IPS-NIHi7 (cell line): Measurements from ENCODE around the gene SLC2A14.
"Not testable (repeated sequence)": the region's sequence is repeated elsewhere in the genome, so short reads cannot be mapped to it uniquely, and the experiment has no call there.

ENCODE experiments used
- DNase-seq: peaks from one replicate; pipeline ENCODE4 v3.0.0; 2012; ENCODE audit warnings: mixed read lengths; ENCODE audit errors: extremely low spot score

The SLC2A14 gene

DNA sequence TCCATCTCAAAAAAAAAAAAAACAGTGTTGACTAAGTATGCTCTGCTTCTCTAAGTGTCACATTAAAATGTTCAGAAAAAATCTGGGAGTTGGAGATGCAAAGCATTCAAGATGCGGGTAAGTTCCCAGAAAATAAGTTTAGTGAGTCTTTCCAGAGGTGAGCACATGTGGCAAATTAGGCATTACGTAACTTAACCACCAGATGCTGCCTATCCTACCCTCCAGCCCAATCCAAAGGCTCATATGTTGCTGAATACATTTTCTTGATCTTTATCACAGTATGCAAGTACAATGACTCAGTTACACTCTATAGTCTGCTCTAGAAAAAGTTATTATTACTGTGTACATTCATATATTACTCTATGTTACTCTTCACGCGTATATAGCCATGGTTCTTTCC is 3.6 kb downstream of the SLC2A14 start:
- DNase-seq, result no peak

DNA sequence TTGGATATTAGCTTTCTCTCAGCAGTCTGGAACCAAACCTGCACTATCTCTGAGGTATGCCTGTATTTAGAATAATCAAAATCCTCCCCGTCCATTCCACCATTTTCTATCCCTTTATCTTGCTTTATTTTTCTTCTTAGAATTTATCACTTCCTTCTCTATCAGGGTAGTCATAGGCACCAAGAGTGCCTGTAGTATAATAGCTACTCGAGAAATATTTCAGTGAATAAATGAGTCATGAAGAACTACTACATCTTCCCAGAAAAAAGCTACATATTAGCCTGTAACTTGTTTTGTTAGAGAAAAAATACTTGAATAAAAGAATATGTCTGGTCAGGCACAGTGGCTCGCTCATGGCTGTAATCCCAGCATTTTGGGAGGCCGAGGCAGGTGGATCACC is 4.3 kb downstream of the SLC2A14 start:
- no peak for DNase-seq

DNA sequence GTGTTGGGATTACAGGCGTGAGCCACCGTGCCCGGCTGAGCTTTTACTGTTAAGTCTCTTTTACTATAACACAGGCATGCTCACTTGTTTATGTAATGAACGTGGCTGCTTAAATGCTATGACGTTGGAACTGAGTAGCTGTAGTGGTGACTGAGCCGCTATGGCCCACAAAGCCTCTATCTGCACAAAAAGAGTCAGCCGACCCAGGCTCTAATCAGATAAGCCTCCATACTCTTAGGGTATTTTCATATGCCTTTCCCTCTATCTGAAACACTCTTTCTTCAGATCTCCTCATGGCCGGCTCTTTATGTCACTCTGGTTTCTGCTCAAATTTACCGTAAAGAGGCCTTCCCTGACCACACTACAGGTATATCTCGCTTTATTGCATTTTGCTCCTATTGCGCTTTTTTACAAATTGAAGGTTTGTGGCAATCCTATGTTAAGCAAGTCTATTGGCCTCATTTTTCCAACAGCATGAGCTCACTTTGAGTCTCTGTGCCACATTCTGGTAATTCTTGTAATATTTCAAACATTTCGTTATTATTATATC is 8.0 kb downstream of the SLC2A14 start:
- DNase-seq, result no peak

DNA sequence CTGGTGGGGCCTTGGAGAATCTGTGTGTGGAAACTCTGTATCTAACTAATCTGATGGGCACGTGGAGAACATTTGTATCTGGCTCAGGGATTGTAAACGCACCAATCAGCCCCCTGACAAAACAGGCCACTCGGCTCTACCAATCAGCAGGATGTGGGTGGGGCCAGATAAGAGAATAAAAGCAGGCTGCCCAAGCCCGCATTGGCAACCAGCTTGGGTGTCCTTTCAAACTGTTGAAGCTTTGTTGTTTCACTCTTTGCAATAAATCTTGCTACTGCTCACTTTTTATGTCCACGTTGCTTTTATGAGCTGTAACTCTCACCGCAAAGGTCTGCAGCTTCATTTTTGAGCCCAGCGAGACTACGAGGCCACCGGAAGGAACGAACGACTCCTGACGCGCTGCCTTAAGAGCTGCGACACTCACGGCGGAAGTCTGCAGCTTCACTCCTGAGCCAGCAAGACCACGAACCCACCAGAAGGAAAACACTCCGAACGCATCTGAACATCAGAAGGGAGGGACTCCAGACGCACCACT is 9.8 kb downstream of the SLC2A14 start:
- not testable (repeated sequence) for DNase-seq

DNA sequence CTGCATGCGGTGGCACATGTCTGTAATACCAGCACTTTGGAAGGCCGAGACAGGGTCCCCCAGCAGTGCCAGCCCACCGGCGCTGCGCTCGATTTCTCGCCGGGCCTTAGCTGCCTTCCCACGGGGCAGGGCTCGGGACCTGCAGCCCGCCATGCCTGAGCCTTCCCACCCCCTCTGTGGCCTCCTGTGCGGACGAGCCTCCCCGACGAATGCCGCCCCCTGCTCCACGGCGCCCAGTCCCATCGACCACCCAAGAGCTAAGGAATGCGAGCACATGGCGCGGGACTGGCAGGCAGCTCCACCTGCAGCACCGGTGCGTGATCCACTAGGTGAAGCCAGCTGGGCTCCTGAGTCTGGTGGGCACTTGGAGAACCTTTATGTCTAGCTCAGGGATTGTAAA is 10.4 kb downstream of the SLC2A14 start:
- not testable (repeated sequence) for DNase-seq

DNA sequence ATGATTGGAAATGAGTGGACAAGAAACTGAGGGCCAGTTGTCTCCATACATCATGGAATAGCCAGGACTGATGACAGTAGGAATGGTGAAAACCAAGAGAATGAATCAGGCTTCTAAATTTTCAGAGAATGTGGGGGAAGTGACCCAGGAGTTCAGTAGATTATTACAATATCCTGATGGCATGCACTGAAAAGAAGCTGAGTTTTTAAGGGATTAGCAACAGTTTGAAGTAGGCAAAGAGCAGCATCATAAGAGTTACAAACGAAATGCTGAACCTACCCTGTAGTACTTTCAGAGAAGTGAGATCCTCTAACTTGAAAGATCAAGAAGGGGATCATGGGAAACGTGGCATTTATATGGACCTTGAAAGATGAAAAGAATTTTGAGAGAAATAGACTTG is 13.2 kb downstream of the SLC2A14 start:
- no peak for DNase-seq

DNA sequence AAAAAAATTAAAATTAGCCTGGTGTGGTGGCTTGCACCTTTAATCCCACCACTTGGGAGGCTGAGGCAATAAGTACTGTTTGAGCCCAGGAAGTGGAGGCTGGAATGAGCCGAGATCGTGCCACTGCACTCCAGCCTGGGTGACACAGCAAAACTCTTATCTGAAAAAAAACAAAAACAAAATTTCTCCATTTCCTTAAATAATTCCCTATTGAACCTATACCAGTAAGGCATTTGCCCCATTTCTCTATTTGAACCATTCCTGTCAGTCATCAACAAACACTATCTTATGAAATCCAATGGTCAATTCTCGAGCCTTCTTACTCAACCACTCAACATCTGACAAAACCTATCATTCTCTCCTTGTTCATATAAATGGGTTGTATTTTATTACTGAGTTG is 14.7 kb downstream of the SLC2A14 start:
- no peak for DNase-seq

DNA sequence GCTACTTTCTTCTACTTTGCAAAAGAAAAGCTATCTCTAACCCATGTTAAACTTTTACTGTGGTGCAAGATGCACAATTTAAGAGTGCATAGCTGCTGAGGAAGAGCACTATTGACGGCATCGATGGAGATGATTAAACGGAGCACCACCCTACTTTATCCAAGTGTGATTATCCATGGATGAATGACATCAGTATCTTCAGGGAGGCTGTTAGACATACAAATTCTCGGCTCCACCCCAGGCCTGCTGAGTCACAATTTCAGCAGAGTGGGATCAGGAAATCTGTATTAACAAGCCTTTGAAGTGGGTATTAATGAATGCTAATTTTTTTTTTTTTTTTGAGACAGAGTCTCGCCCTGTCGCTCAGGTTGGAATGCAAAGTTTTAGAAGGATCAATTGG is 16.2 kb downstream of the SLC2A14 start:
- DNase-seq, result no peak

DNA sequence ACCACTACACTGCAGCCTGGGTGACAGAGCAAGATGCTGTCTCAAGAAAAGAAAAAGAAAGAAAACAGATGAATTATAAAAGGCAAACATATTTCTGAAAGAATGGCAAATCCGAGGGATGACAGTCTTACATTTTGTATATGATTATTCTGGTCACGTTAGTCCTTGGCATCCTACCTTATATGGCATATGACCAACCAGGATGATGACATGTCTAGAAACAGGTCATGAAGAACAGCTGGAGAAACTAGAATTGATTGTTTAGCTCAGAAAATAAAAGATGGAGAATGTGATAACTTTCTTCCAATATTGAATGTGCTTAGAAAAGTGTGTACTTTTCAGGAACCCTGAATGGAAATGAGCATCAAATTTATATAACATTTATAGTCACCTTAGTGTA is 19.2 kb downstream of the SLC2A14 start:
- no peak for DNase-seq

DNA sequence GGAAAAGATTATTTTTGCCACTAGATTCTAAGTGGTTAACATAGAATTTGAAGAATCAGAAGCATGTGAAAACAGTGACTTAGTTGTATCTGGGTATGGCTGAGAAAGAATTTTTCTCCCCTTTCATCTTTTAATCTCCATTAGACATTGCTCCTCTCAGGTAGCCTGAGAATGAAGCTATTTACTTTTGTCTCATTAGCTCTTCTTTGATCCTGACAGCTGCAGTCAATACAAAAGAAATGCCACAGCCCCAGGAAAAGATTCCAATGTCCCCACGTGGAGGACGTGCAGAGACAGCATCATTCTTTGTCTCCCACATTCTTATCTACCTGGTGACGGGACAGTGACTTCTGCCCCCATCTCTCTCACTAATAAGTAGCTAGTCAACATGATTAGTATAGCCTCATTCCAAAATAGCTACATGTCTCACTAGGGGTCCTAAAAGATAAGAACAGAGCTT is 21.1 kb downstream of the SLC2A14 start:
- DNase-seq, result not testable (repeated sequence)

DNA sequence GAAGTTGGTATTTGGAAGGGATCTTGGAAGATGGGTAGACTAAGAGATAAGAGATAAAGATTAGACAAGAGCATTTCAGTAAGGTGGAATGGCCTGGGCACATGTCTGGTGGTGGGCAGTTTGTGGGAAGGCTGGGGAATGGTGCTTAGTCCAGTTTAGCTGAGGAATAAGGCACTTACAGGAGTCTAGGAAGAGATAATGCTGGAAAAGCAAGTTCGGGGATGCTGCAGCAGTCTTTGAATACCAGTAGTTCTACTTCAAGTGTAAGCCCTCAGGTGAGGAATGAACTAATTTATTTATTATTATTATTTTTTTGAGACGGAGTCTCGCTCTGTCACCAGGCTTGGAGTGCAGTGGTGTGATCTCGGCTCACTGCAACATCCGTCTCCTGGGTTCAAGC is 22.6 kb downstream of the SLC2A14 start:
- DNase-seq, result not testable (repeated sequence)

DNA sequence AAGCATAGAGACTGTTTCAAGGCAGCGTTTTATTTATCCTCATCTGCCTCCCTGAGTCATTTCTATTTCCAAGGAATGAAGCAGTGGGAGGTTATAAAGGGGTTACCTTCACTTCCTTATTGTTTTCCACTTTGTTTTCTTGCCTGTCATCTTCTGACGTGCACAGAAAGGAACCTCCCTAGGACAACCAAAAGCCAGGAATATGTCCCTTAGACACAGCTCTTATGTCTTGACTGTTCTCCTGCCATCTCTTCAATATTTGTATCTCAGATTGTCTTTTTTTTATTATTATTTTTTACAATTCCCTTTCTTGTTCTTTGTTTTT is 24.7 kb downstream of the SLC2A14 start:
- DNase-seq, result not testable (repeated sequence)

DNA sequence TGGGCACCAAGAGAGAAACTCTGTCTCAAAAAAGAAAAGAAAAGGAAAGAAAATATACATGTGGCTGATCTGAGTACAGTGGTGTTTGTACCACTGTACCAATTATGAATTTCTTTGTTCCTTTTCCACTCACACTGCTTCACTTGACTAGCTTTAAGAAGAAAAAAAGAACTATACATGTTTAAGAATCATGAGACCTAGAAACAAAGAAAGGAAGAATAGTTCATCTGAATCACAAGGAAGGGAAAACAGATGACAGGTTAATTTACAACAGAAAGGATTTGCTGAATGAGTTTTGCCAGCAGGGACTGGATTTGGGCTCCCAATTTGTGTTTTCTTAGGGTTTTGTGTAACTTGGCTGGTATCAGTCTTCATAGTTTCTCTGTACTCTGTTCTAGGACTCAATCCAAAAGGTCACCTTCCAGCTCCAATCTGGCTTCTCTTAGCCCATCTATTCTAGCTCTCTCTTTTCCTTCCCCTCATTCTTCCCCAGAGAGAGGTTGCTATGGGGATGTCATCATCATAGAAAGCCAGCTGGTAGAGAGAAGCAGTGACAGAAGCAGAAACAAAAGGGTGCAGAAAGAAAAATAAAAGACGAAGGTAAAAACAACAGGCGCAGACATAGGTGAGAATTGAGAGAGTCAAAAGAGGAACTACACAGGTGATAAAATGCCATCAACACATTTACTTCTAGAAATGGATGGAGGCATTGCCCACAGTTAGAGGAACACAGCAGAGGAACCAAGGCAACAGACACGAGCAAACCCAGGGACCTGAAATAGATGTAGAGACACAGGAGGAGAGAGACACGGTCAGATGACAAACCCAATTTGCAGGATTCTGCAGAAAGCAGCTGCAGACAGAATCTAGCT is 25.3 kb downstream of the SLC2A14 start:
- not testable (repeated sequence) for DNase-seq

DNA sequence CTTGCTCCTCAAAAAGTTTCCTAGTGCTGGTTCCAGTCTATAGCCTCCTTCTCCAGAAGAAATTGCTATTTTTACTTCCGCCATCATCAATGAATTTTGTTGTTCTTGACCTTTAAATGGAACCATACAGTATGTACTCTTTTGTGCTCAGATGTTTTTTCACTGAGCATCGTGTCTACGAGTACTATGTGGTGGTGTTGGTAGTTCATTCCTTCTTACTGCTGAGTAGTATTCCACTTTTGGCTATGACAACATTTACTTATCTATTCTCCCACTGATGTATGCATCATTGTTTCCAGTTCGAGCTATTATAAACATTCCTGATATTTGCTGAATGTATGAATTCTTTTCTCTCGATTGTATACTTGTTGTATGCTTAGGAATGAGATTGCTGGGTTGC is 28.6 kb downstream of the SLC2A14 start:
- no peak for DNase-seq

DNA sequence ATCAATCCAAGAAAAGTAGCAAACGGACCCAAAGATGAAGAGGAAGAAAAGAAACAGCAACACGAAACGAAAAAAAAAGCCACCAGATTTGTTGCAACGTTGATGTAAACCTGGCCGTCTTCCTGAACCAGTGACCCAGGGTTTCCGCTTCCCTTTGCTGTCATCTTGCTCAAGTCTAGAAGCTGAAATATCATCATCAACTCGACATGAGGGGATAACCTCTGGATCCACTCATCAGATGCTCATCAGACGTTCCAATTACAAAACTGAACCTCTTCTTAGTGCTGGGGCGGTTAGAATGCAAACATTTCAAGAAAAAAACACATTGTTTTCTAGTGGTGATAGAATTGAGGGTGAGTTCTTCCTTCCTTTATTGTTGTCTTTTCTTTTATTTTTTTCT is 29.1 kb downstream of the SLC2A14 start:
- not testable (repeated sequence) for DNase-seq

DNA sequence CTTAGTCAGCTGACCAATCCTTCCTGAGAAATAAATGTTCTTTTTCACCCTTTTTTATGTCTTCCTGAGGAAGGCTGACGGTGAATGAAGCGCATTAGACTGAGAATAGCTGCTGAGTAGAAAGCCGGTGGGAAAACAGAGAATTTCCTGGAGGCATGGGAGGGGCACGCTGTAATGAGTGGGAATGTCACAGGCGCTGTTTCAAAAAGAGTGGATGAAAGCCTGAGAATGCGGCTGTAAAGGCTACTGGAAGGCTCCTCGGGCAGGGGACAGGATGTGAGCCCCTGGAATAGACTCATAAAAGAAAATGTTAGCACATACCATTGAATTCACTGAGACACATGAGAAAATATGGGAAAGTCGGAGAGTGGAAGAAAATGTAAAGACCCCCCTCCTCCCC is 29.6 kb downstream of the SLC2A14 start:
- not testable (repeated sequence) for DNase-seq

DNA sequence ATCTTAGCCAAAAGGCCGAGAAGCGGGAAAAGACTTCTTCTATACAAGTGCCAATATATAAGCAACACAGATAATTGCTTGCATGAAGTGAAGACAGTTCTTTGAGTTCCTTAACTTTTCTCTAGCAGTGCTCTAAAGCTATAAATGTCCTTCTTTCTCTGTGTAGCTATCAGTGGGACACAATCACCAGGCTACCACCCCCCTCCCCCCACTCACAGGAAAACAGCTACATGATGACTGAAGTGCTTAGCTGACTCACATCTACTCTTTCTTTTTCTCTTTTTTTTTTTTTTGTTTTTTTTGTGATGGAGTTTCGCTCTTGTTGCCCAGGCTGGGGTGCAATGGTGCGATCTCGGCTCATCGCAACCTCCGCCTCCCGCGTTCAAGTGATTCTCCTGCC is 30.3 kb downstream of the SLC2A14 start:
- DNase-seq, result not testable (repeated sequence)

DNA sequence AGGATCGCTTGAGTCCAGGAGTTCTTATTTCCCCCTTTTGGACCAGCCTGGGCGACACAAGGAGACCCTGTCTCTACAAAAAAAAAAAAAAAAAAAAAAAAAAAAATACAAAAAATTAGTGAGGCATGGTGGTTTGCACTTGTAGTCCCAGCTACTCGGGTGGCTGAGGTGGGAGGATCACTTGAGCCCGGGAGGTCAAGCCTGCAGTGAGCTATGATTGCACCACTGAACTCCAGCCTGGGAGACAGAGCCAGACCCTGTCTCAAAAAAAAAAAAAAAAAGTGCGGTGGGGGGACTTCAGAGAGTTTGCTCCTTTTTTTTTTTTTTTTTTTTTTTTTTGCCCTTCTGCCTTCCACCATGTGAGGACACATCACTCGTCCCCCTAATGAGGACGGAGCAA is 32.9 kb downstream of the SLC2A14 start:
- not testable (repeated sequence) for DNase-seq

DNA sequence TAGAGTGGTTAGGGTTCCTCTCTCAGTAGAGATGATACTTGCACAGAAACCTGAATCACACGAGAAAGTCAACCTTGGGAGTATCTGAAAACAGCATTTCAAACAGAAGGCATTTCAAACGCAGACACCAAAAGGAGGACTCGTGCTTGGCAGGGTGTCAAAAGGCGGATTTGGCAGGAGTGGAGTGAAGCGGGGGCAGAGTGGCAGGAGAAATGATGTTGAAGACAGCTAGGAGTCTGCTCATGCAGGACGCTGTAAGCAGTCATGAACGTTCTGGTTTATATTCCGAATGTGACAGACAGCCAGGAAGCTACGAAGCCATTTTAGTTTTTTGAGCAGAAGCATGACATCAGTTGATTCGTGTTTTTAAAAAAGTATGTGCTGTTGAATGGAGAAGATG is 33.5 kb downstream of the SLC2A14 start:
- not testable (repeated sequence) for DNase-seq

DNA sequence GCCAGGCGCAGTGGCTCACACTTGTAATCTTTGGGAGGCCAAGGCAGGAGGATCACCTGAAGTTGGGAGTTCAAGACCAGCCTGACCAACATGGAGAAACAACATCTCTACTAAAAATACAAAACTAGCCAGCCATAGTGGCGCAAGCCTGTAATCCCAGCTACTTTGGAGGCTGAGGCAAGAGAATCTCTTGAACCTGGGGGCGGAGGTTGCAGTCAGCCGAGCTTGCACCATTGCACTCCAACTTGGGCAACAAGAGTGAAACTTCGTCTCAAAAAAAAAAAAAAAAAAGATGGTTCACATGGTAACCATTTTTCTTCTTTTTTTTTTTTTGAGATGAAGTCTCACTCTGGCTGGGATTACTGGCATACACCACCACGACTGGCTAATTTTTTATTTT is 35.3 kb downstream of the SLC2A14 start:
- DNase-seq, result no peak

DNA sequence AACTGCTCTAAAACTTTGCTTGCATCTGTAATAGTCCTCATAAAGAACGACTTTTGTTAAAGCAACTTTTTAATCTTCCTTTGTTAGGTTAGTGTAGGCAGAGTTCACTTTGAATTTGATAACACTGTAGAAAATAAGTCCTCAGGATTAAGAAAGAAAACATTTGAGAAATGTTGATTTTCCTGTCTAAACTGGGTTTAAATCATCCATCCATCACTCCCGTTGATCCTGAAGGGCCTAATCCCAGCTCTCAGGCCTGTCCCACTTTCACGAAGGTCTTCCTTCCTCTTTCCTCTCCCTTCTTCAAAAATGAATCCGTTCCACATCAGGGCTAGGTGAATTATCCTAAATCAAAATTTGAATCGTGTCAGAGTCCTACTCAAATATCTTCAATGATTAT is 36.9 kb downstream of the SLC2A14 start:
- no peak for DNase-seq

DNA sequence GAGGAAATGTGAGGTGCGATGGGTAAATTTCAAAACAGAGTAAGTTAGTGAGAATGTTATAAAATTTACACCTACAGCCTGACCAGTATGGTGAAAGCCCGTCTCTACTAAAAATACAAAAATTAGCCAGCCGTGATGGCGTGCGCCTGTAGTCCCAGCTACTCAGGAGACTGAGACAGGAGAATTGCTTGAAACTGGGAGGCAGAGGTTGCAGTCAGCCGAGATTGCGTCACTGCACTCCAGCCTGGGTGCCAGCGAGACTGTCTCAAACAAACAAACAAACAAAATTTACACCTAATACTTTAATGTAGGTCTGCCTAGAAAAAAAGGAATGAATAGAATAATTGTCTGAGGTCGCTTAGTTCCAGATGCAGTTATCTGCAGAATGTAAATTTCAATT is 37.6 kb downstream of the SLC2A14 start:
- DNase-seq, result no peak

DNA sequence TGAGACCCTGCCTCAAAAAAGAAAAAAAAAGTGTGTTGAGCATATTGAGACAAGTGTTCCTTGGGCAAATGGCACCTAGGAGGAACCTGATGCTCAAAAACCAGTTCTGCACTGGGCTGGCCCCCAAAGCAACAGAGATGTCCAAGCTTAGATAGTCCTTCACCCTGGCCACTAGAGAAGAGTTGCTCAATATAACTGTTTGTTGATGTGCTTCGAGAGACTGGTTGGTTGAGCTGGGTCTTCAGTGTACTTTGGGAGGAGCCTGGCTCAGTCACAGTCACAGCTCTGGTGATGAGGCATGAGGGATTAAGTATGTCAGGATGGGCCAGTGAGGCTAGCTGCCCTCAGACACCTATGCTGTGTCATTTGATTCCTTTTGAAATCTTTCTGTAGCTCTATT is 38.0 kb downstream of the SLC2A14 start:
- no peak for DNase-seq
